ENCODE results near the gene LUZP1.

Gene LUZP1

GRCh38 chr1:23150125-23150524 is 18.5 kb downstream of the LUZP1 start:
- no peak for DNase-seq

GRCh38 chr1:23149114-23149513 is 19.5 kb downstream of the LUZP1 start:
- no peak for DNase-seq

- no peak for DNase-seq
Measured at GRCh38 chr1:23148084-23148483, 20.6 kb downstream of the LUZP1 start.

DNA sequence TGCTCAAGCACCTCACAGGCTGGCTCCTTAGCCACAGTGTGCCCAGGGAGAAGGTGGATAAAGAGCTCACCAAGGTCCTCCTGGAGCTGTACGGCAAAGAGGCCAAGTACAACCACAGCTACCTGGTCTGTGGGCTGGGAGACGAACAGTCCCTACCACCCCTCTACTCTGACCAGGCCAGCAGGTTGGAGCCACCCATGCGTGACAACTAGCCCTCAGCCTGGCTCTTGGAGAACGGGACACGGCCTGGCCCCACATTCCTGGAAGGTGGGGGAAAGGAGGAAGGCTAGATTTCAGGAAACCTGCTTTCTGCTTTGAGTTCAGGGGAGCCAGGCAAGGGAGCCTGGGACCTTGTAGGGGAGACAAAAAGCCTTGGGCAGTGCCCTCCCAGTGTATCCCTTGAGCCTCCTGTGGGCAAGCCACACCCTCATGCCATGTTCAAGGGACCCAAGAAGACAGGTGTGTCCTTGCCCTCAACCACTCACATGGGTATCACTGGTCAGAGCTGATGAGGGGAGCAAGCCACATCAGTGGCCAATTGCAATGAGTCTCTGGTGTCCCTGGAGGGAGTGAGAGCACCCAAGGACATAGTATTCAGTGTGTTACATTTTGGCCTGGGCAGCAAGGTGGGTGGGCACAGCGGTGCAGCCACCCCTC is 27.6 kb downstream of the LUZP1 start:
- no peak for DNase-seq

- no peak for DNase-seq
Measured at GRCh38 chr1:23135268-23135667, 33.4 kb downstream of the LUZP1 start.

- DNase-seq, result no peak
Measured at GRCh38 chr1:23134055-23134454, 34.6 kb downstream of the LUZP1 start.

DNA sequence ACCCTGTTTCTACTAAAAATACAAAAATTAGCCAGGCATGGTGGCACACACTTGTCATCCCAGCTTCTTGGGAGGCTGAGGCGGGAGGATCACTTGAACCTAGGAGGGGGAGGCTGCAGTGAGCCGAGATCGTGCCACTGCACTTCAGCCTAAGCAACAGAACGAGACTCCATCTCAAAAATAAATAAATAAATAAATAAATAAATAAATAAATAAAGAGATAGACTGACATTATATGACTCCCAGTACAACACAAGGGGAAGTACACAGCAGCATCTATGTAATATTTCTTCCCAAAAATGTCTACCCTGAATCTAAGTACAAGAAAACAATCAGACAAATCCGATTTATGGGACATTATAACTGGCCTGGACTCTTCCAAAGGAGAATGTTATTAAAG is 35.1 kb downstream of the LUZP1 start:
- no peak for DNase-seq

DNA sequence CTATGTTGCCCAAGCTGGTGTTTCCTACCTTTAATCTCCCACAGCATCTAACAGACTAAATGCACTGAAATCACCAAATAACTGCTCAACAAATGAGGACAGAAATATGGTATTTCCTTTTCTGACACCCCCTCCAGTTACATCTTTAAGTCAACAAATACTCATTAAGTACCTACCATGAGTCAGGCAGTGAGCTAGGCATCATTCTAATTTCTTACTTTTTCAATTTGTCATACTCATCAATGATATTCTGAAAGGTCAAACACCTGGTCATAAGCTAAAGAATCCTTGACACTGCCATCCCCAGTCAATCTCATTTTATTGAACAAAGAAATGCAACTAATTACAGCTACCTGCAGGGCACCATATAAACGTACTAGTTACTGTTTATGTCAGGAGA is 36.6 kb downstream of the LUZP1 start:
- DNase-seq, result no peak

DNA sequence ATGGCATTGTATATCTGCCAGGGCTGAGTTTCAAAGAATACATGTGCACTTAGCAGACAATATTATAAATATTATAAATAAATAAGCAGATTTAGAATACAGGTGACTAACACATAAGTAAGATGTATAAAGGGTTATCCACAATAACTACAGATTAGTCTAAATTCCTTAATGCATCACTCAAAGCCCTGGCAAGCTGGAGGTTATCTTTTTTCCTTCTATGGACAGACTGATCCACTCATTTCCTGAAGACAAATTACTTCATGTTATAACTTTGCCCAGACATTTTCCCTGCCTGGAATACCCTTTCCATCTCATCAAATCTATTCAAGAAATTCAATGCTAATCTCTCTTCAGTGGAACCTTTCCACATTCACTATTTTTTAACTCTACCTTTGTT is 38.8 kb downstream of the LUZP1 start:
- no peak for DNase-seq

GRCh38 chr1:23126801-23127200 is 41.9 kb downstream of the LUZP1 start:
- DNase-seq, result no peak

GRCh38 chr1:23126200-23126599 is 42.5 kb downstream of the LUZP1 start:
- DNase-seq, result no peak

DNA sequence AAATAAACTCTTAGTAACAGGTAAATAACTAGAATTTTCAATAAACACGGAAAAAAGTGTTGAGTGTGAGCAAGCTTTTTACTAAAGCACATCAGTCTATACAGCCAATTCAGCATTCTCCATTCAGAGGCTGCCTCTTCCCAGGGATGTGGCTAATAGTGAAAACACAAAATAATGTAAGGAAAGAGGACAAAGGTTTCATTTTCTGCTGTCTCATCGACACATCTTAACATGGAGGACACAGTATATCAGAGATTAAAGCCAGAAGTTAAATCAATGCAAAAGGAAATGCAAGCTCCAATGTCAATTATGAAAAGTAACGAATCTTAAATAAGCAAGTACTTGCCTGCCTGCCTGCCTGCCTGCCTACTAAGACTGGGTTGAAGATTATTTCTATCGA is 43.2 kb downstream of the LUZP1 start:
- DNase-seq, result no peak

DNA sequence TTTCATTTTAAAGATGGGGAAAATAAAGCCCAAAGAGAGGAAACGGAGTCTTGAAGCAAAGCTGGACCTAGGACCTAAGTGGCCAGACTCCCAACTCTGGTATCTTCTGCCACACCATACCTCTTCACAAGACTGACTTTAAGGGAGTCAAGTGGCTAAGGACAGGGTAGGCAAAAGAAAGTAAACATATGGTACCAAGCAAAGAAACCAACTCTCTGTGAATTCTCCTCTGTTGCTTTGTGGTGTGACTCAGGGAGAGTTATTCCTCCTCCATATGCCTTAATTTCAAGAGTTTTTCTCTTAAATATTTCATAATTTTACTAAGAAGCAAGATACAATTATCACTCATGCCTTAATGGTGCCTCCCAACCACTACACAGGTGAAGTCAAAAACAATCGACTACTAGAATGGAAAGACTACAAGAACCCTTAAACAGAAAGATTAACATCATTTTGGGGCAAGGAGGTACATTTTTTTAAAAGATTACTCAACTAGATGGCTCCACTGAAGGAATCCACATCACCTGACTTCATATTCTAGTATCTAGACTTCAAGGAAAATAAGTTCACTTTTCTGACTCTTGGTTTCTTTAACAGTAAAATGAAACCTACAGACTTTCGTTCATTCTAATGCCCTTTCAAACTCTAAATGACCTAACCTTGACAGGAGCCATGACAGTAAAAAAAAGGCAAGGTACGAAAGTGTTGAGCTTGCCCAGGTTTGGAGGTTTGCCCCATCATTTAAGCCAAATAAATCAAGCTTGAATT is 44.2 kb downstream of the LUZP1 start:
- DNase-seq, result no peak

DNA sequence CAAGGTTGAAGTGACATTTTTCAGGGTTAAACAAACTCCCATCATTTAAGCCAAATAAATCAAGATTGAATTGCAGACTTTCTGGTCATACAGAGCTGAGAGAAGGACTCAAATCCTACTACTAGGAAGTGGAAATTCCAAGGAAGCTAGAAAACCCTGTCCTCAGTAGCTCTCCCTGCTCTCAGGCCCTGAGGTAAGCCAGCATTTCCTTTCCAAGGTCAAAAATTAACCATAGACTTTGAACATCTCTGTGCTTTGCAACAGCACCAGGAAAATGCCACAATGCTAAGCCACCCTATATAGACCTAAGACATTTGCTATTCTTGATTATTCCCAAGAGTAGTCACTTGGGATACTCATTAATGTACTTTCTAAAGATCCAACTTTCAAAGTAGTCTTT is 45.1 kb downstream of the LUZP1 start:
- no peak for DNase-seq

DNA sequence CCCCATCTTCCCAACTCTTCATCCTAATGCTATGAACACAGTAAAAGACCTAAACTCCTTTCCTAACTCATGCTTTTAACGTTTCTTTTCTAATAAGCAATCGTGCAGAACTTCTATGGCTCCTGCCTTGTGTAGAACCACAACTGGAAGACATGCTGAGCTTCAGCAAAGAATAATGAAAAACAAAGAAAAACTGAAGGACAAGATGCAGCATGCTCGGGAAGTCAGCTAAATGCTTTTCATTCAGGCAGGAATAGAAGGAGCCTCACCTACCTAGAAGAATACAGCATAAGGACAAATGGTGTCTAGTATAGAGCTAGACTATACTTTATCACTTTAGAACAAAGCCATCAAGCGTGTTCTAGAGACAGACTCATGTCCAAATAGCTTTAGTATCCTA is 45.9 kb downstream of the LUZP1 start:
- no peak for DNase-seq

GRCh38 chr1:23122023-23122748 is 46.5 kb downstream of the LUZP1 start:
- DNase-seq, result no peak

DNA sequence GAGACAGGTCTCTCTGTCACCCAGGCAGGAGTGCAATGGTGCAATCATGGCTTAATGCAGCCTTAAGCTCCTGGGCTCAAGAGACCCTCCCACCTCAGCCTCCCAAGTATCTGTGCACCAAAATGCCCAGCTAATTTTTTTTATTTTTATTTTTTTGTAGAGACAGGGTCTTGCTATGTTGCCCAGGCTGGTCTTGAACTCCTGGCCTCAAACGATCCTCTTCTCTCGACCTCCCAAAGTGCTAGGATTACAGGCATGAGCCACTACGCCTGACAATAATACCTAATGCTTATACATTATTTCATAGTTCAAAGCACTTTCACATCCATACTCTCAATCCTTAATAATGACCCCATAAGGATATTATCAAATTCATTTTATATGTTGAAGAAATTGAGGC is 48.3 kb downstream of the LUZP1 start:
- DNase-seq, result no peak

- DNase-seq, result no peak
Measured at GRCh38 chr1:23118957-23119792, 49.5 kb downstream of the LUZP1 start.

GRCh38 chr1:23118407-23118806 is 50.2 kb downstream of the LUZP1 start:
- no peak for DNase-seq

DNA sequence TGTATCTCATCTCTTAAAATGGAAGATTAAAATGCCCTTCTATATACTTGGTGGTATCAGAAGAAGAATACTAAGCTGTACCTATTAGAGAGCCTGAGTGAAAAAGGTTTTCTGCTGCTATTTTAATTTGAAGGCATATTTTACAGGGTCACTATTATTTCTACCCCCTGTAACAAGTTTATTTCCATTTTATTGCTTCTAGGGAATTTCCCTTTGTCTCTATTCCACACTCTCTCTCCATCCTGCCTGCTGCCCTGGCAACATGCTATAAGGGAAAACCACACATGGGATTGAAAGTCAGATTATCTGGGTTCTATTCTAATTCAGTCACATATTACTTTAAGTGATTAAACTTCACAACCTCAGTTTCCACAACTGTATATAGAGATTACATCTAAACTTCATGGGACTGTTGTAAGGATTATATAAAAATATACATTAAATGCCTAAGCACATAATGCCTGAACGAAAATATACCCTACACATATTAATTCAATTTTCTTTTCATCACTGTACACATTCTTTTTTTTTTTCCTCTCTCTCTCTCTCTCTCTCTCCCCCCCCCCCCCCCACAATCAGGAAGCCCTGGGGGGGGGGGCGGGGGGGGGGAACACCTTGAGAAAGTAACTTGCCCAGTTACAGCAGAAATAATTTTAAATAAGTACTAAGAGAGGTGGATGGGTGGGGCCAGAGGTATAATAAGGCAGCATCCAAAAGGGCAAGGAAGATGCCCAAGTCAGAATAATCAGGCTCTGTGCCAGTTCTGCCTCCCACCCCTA is 51.5 kb downstream of the LUZP1 start:
- no peak for DNase-seq

- no peak for DNase-seq
Measured at GRCh38 chr1:23116216-23116836, 52.3 kb downstream of the LUZP1 start.
